NCI-H2081 (cell line): ENCODE results near the gene DDX47.
A peak's percentile ranks its signal among the peaks of the same experiment; 100 is the strongest.
"Not testable (repeated sequence)": the region's sequence is repeated elsewhere in the genome, so short reads cannot be mapped to it uniquely, and the experiment has no call there.

ENCODE experiments used
- DNase-seq, 2 experiments: peaks; one replicate each; lab custom pipeline; 2025; lab: John Stamatoyannopoulos, UW

DDX47 gene

DNA sequence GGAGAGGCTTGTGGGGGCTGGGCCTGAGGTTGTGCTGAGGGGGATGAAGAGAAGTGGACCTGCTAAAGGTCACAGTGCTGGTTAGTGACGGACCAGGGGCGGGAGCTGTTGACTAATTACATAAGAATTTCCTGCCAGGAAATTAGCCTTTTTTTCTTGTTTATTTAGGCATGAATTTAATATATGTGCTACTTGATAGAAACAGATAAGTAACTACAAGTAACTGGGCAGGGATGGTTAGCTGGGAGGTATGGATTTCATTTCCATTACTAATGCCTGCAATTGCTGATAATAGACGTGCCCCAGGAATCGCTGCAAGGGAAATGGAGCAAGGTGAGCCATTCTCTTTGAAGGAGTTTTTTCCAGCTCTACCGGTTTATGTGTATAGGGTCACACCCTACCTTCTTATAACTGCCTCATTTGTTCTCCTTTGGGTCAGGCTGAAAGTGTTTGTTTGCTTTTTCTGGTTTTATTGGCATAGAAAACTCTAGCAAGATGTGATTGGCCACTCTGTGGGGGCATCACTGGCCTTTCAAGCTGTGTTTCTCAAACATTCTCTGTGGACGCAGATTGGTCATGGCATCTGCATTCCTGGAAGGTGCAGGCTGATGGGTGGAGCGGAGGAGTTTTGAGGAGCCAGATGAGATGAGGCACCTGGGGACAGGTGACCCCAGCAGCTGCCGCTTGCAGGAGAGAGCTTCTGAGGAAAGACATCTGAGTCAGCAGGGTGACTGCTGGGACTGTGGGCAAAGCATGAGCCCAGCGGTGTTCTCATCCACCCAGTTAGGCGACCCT, 59.2 kb downstream of the DDX47 start:
- DNase-seq, result peak; percentile 2 to 38

DNA sequence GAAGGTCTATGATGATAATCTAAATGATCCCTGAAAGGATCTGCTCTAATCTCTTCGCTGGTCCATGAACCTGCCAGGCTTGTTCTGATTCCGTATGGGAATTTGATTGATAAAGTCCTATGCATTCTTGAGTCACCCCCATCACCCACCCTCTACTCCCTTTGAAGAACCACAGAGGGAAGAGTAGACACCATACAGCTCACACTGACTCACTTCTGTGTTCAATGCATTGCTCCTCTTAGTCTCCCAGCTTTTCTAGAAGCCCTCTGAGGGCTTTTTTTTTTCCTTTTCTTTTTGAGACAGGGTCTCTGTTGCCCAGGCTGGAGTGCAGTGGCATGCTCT, 59.8 kb downstream of the DDX47 start:
- no peak for DNase-seq

DNA sequence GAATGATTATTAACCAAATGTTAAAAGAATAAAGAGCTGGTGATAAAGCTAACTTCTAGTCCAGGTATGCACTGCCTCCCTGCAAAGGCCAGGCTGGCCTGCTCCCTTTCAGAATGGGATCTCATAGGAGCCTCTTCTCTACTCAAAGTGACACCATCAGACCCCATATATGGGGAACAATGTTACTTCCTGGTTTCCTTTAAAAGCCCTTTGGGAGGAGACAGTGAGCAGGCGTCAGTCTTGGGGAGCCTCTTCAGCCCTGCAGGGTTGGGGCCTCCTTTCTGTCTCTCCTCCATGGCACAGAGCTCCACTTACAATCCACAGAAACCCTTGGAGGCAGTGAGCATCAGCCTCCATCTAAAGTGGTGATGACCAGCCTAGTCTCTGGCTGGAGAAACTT, 60.9 kb downstream of the DDX47 start:
- DNase-seq, result no peak

DNA sequence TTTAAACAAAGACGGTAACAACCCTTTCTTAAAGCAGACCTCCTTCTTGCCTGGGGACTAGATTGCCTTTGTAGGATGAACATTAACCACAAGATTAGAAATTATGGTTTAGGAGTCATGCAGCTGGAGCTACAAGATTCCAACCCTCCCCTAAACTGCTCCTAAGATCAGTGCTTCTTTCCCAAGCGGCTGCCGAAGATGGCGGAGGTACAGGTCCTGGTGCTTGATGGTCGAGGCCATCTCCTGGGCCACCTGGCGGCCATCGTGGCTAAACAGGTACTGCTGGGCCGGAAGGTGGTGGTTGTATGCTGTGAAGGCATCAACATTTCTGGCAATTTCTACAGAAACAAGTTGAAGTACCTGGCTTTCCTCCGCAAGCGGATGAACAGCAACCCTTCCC, 62.2 kb downstream of the DDX47 start:
- not testable (repeated sequence) for DNase-seq

- no peak for DNase-seq
Observed at GRCh38 chr12:12877153-12877768, 64.1 kb downstream of the DDX47 start.

DNA sequence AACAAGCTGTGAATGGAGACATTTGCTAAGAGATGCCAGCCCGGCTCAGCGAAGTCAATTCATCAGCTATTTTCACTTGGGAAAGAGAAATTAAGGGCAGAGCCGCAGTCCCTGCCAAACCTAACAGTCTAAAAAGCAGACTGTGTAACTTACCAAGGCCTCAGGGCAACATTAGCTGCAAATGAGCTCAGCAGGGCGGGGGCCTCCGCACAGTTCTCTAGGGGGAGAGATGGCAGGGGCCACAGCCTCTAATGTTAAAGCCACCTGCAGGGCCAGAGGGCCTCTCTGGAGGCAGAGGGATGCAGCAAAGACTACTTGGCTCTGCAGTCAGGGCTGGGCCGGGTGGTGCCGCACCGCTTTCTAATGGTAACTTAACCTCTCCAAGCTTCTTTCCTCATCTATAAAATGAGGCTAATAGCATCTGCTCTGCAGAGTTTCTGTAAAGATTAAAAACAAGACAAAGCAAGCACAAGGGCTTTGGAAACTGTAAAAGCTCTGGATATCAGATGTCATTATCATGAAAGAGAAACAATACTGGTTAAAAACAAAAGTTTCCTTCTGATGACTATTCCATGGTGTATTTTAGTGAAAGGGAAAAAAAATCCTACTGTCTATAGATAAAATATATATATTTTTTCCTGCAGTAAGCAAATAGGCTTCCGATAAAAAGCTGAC, 64.8 kb downstream of the DDX47 start:
- DNase-seq, result peak; percentile 61 to 82
